SH-SY5Y (cell line): ENCODE results near the gene BCORL1.

Experiments used
- GATA2 ChIP-seq: IDR thresholded peaks from 2 replicates; pipeline ENCODE4 v1.6.1; 2011; ENCODE audit warnings: mild to moderate bottlenecking, low read depth, low read length
- GATA3 ChIP-seq: IDR thresholded peaks from 2 replicates; pipeline ENCODE4 v1.6.1; 2011; ENCODE audit warnings: low read depth, mild to moderate bottlenecking, low read length, moderate library complexity

- TF ChIP-seq GATA2 (no peak), GATA3 (no peak)
These were observed 78.0 kb downstream of the BCORL1 start for GRCh38 chrX:130060122-130061069.
